Endometrium (tissue), 2 donors: ENCODE measurements around the gene GPR176.
"Not testable (repeated sequence)": the region's sequence is repeated elsewhere in the genome, so short reads cannot be mapped to it uniquely, and the experiment has no call there.

Source experiments
- FAIRE-seq: peaks from 2 replicates; lab custom pipeline; 2012; peaks lifted over from hg19 to GRCh38; lab: Jason Lieb, UNC
- donor health status: control.
- donor health status: control.

The GPR176 gene

GRCh38 chr15:39936187-39936586 lies 16.1 kb upstream of the GPR176 start:
- no peak for FAIRE-seq

- FAIRE-seq: no peak
Observed at GRCh38 chr15:39935241-39935640, 15.2 kb upstream of the GPR176 start.

- FAIRE-seq: no peak
Observed at GRCh38 chr15:39934397-39935071, 14.5 kb upstream of the GPR176 start.

- FAIRE-seq: no peak
Observed at GRCh38 chr15:39931615-39932014, 11.5 kb upstream of the GPR176 start.

- no peak for FAIRE-seq
Observed at GRCh38 chr15:39926526-39926925, 6.5 kb upstream of the GPR176 start.

GRCh38 chr15:39925112-39925842 lies 5.2 kb upstream of the GPR176 start:
- no peak for FAIRE-seq

GRCh38 chr15:39924437-39924836 lies 4.4 kb upstream of the GPR176 start:
- FAIRE-seq: no peak

GRCh38 chr15:39922462-39923092 lies 2.5 kb upstream of the GPR176 start:
- no peak for FAIRE-seq

GRCh38 chr15:39921274-39921638 lies 1.2 kb upstream of the GPR176 start:
- FAIRE-seq: no peak

GRCh38 chr15:39920510-39921273 lies 626 bp upstream of the GPR176 start:
- no peak for FAIRE-seq

- FAIRE-seq: no peak
Observed at GRCh38 chr15:39919411-39919747, 687 bp downstream of the GPR176 start.

GRCh38 chr15:39918688-39919385 lies 1.2 kb downstream of the GPR176 start:
- no peak for FAIRE-seq

GRCh38 chr15:39914977-39915376 lies 5.1 kb downstream of the GPR176 start:
- FAIRE-seq: no peak

- no peak for FAIRE-seq
Observed at GRCh38 chr15:39909007-39909406, 11.1 kb downstream of the GPR176 start.

GRCh38 chr15:39908186-39908585 lies 11.9 kb downstream of the GPR176 start:
- no peak for FAIRE-seq

- no peak for FAIRE-seq
Observed at GRCh38 chr15:39907216-39907615, 12.8 kb downstream of the GPR176 start.

- no peak for FAIRE-seq
Observed at GRCh38 chr15:39904115-39904514, 16.0 kb downstream of the GPR176 start.

GRCh38 chr15:39898317-39898716 lies 21.7 kb downstream of the GPR176 start:
- FAIRE-seq: no peak

GRCh38 chr15:39896846-39897245 lies 23.2 kb downstream of the GPR176 start:
- FAIRE-seq: no peak

- FAIRE-seq: no peak
Observed at GRCh38 chr15:39896101-39896500, 24.0 kb downstream of the GPR176 start.

- not testable (repeated sequence) for FAIRE-seq
Observed at GRCh38 chr15:39893051-39893450, 27.0 kb downstream of the GPR176 start.

- FAIRE-seq: no peak
Observed at GRCh38 chr15:39892418-39892817, 27.6 kb downstream of the GPR176 start.
